ENCODE results near the gene CCDC27. TPM values are rescaled to one million over a fixed set of nuclear protein-coding genes. Genes with fewer than 3 reads are reported as not detected.

CCDC27 gene
- total and polyA plus RNA-seq, 2 of the 13 experiments (the other 11 are each of a cell fraction or from before 2014, with no cell fraction given): not detected

DNA sequence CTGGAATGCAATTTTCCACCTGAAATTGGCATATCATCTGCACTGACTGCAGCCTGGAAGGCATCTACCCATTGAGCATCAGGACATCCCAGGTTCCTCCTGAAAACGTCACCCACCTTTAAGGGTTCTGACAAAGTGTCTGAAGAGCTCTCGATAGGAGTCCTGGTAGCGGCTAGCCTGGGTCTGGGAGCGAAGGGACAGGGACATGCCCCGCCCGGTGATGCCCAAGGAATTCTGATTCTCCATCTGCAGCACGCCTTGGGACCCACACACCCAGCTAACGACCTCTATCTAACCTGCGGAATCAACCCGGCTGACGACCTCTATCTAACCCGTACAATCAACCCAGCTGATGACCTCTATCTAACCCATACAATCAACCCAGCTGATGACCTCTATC lies 13.3 kb upstream of the CCDC27 start (continued):
- TF ChIP-seq GMEB2 (CRISPR knock-in tag; IDR thresholded peaks at IDR 0.05; ENCODE audit: low read depth) (no peak), PRPF4 (IDR thresholded peaks at IDR 0.05; ENCODE audit: low read depth, low read length, poor library complexity, severe bottlenecking) (no peak), HDAC1 (CRISPR knock-in tag; IDR thresholded peaks at IDR 0.05) (no peak)

- FAIRE-seq: no peak
- H3K79me2 ChIP-seq (ENCODE audit: insufficient read depth, low read length): no peaks in the 10 kb centered on the region
- H3K4me2 ChIP-seq (ENCODE audit: low read depth, low read length): no peak overlapping the region
- peaks cover 10 to 69% of the 10 kb centered on the region in 2 experiments for H3K36me3 ChIP-seq (replicated peaks in 1 of 2; ENCODE audit: control insufficient read depth in 1 of 2, insufficient read depth in 2 of 2, low read length in 2 of 2)
- DNase-seq (ENCODE audit: low spot score): no peak
- WGBS (ENCODE audit: low lambda C conversion rate): 98% methylated on average over 9 of the region's 9 CpGs
- H2AFZ ChIP-seq (ENCODE audit: low read length): no peak overlapping the region
- no peaks in the 10 kb centered on the region for H3K9me3 ChIP-seq (ENCODE audit: low read length)
- intact Hi-C loops (cut with micrococcal nuclease; ENCODE audit: unreplicated experiment) (no loop called here), in situ Hi-C loops (cut with HindIII; ENCODE audit: extremely low pct_ligation_motif_present, low pct_unique_long_range_greater_than_20kb) (no loop called here)
- ChIA-PET CTCF (ENCODE audit: low intra/inter-chr PET ratio, low total read pairs) (no interaction called here), POLR2A (no interaction called here)
- no peak for ATAC-seq
- no peaks in the 10 kb centered on the region for H3K27me3 ChIP-seq (ENCODE audit: control insufficient read depth in 1 of 2, insufficient read depth in 2 of 2, low read length in 2 of 2)
- no peak overlapping the region for H3K4me3 ChIP-seq (replicated peaks in 1 of 3; ENCODE audit: insufficient read depth in 1 of 3, low read depth in 2 of 3, low read length in 3 of 3)
- peaks cover 7% of the 10 kb centered on the region for H3K4me1 ChIP-seq (ENCODE audit: insufficient read depth, low read length)
- no TSS peak for BruUV-seq (replicated peaks)
- no peak overlapping the region for H3K9ac ChIP-seq (ENCODE audit: insufficient read depth, low read depth, low read length)
- H4K20me1 ChIP-seq (ENCODE audit: insufficient read depth, low read length): no peaks in the 10 kb centered on the region
- H3K27ac ChIP-seq (ENCODE audit: extremely low read length, insufficient read depth, low read length): no peak overlapping the region
- no peak for TF ChIP-seq ZNF317 (CRISPR knock-in tag; IDR thresholded peaks at IDR 0.05)
- no peak for TF ChIP-seq HNRNPL (IDR thresholded peaks at IDR 0.05; ENCODE audit: low read depth, low read length)
- TF ChIP-seq RNF219 (CRISPR knock-in tag; IDR thresholded peaks at IDR 0.05): no peak
- TF ChIP-seq RORA (CRISPR knock-in tag; IDR thresholded peaks at IDR 0.05): no peak
- TF ChIP-seq SNRNP70 (IDR thresholded peaks at IDR 0.05; ENCODE audit: low read depth, low read length): no peak
- no peak for TF ChIP-seq AFF4 (CRISPR knock-in tag; IDR thresholded peaks at IDR 0.05)
- TF ChIP-seq KLF15 (CRISPR knock-in tag; IDR thresholded peaks at IDR 0.05; ENCODE audit: borderline replicate concordance): no peak
- no peak for TF ChIP-seq HOXD1 (CRISPR knock-in tag; IDR thresholded peaks at IDR 0.05)
- no peak for TF ChIP-seq SMARCE1 (IDR thresholded peaks at IDR 0.05; ENCODE audit: borderline replicate concordance)
These were observed 12.2 kb upstream of the CCDC27 start for GRCh38 chr1:3740042-3740441.
